ENCODE data around the gene FAM216B. TPM values are rescaled to one million over a fixed set of nuclear protein-coding genes. Genes with fewer than 3 reads are reported as not detected.
A peak's percentile ranks its signal among the peaks of the same experiment; 100 is the strongest.

Gene FAM216B
- total RNA-seq, 2 experiments from 2014 or later = not detected

DNA sequence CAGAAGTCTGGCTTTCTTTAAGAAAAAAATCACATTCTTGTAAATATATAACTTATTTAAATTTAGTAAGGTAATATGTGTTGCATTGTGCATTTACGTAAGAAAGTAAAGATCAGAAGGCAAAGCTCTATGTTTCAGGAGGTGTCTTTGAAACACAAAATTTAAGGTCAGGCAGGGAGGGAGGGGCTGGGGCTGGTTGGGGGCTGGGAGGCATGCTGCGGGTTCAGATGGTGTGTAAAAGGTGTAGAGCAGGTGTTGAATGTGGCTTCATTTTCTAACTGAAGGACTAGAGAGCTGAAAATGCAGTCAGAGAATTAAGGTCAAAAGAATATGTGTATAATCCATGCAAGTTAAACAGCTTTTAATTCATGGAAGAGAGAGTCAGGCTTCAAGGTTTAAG is 14.3 kb downstream of the FAM216B start:
- Mint-ChIP-seq H3K36me3 (ENCODE audit: low read depth) (no peaks in the 10 kb centered on the region), H3K4me3 (no peak overlapping the region), H3K27me3 (peaks cover 40% of the 10 kb centered on the region), H3K27ac (no peak overlapping the region), H3K9me3 (no peaks in the 10 kb centered on the region), H3K4me1 (no peaks in the 10 kb centered on the region)
- CTCF ChIA-PET = no interaction called here
- POLR2A ChIA-PET = no interaction called here
- no peak for DNase-seq

DNA sequence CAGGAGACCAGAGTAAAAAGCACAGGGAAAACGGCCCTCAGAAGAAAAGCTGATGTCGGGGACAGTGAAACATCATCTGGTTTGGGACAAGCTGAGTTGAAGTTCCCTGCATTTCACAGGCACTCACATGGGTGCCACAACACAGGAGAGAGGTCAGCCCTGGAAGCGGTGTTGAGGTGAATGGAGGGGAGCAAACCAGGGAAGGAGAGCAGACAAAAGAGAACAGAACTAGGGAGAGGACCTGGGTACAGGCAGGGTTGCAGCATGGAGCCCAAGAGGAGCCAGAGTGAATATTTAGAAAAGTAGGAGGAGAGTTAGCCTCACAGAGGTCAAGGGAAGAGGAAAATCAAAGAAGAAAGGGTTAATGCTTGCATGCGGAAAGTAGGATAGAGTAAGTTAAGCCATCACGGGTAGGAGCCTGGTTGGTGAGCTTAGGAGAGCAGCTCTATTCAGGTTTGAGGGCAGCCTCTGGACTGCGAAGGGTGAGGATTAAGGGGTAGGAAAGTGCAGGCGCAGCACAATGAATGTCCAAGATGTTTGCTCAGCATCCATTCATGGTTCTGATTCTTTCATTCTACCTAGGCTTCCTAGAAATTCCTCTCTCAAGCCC is 15.5 kb downstream of the FAM216B start:
- ChIA-PET POLR2A (no interaction called here), CTCF (no interaction called here)
- Mint-ChIP-seq H3K36me3 (ENCODE audit: low read depth) (no peaks in the 10 kb centered on the region), H3K9me3 (no peaks in the 10 kb centered on the region), H3K27me3 (peaks cover 44% of the 10 kb centered on the region), H3K4me1 (no peaks in the 10 kb centered on the region), H3K27ac (no peak overlapping the region), H3K4me3 (no peak overlapping the region)
- no peak for DNase-seq

DNA sequence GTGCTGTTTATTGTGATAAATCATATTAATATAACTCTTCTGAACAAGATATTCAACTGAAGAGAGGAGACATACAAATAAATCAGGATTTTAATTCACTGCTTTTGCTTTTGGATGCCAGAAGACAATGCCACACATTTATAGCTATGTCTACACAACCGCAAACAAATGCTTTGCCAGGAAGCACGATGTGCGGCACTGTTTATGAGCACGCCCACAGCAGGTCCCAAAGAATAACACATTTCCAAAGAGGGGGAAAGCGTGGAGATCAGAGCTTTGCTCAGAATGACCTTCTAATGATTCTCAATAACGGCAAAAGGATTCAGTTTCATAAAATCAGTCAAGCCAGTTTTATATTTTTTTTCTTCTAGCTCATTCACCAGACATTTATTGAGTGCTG is 16.7 kb downstream of the FAM216B start:
- Mint-ChIP-seq H3K4me3 (no peak overlapping the region), H3K4me1 (no peaks in the 10 kb centered on the region), H3K36me3 (ENCODE audit: low read depth) (no peaks in the 10 kb centered on the region), H3K27me3 (peaks cover 43% of the 10 kb centered on the region), H3K27ac (no peak overlapping the region), H3K9me3 (no peaks in the 10 kb centered on the region)
- DNase-seq = no peak
- ChIA-PET CTCF (no interaction called here), POLR2A (no interaction called here)

DNA sequence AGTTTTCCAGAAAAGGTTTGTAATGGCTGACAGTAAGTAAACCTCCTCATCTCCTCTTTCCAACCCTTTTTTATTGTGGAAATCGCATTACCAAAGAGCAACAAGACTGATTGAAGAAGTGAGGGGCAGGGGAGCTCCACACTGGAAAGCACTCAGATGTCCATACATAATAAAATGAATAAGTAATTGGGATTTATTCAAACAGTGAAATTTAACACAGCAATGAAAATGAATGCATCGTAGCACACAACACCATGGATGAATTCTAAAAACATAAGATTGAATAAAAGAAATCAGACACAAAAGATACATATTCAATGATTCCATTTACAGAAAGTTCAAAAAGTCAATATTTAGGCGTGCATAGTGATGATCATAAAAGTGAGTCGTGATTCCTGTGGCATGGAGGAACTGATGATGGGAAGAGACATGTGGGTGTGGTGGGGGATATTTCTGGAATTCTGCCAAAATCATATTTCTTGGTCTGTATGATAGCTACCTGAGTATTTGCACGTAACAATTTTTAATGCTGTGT is 18.8 kb downstream of the FAM216B start:
- CTCF ChIA-PET = no interaction called here

DNA sequence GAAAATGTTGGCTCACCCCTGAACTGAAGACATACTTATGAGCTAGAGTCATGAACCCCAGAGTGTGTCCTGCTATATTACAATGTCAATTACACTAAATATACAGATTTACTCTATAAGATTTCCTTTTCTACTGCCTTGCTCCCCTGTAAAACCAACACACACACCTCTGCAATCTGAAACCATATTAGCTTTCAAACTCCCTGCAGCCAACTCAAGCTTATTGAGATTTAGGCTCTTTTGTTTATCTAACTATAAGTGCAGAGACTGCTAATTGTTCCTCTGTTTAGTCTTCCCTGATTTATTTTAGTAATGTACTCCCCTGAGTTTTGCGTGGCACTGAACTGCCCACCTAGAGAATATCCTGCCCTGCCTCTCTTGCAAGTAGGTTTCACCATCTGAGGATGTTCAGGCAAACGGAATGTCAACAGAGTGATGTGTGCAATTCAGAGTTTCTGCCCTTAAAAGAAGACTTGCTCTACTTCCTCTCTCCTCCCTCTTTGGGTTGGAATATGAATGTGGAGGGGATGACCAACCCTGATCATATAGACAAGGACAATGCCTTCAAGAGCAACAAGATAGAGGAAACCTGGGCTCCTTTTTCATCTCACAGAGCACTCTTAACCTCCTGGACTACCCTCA is 22.3 kb downstream of the FAM216B start:
- ChIA-PET POLR2A (no interaction called here), CTCF (no interaction called here)
- no peak for DNase-seq
- no peak overlapping the region for H3K27ac Mint-ChIP-seq
- H3K4me1 Mint-ChIP-seq = peaks cover 5% of the 10 kb centered on the region
- H3K9me3 Mint-ChIP-seq = no peaks in the 10 kb centered on the region
- peaks cover 20% of the 10 kb centered on the region for H3K27me3 Mint-ChIP-seq
- H3K4me3 Mint-ChIP-seq = no peak overlapping the region
- no peaks in the 10 kb centered on the region for H3K36me3 Mint-ChIP-seq (ENCODE audit: low read depth)

More for the DNA sequence above, 18.8 kb downstream of the FAM216B start:
- no peak overlapping the region for H3K4me3 Mint-ChIP-seq
- H3K36me3 Mint-ChIP-seq (ENCODE audit: low read depth) = no peaks in the 10 kb centered on the region
- H3K9me3 Mint-ChIP-seq = no peaks in the 10 kb centered on the region
- no peak overlapping the region for H3K27ac Mint-ChIP-seq
- peaks cover 38% of the 10 kb centered on the region for H3K27me3 Mint-ChIP-seq
- no peaks in the 10 kb centered on the region for H3K4me1 Mint-ChIP-seq
- DNase-seq = no peak
- POLR2A ChIA-PET = no interaction called here

DNA sequence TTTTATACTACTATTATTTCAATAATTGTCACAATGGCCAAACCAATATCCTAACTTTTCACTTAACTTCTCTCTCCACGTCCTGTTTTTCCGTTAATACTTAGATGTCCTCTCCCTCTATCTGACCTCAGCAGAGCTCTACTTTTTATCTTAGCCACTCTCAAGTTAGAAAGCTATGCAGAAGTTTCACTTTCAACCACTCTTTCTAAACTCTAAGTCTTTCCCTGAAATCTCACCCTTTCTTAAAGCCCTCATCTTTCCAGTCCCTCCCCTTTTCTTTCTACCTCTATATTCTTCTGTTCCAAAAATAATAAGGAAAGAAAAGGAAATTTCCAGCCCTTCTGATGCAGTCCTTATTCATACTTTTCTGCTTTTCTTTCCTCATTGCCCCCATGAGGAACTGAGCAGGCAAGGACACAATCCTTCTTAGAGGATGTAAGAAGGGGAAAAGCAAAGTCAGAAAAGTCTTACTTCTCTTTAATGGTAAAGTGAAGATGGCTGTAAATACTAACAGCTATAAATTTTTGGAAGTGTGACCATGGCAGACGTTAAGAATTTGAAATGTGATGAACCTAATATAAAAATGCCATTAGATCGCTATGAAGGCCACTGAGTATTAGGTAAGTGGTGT is 23.0 kb downstream of the FAM216B start:
- Mint-ChIP-seq H3K4me1 (peaks cover 6% of the 10 kb centered on the region), H3K27ac (no peak overlapping the region), H3K27me3 (peaks cover 22% of the 10 kb centered on the region), H3K9me3 (no peaks in the 10 kb centered on the region), H3K4me3 (no peak overlapping the region), H3K36me3 (ENCODE audit: low read depth) (no peaks in the 10 kb centered on the region)
- no peak for DNase-seq
- POLR2A ChIA-PET = interaction anchor here (1.3 kb wide), 1 partner anchor 204 kb away, joined by 3 read pairs; no protein-coding TSS in a partner anchor
- CTCF ChIA-PET = no interaction called here

DNA sequence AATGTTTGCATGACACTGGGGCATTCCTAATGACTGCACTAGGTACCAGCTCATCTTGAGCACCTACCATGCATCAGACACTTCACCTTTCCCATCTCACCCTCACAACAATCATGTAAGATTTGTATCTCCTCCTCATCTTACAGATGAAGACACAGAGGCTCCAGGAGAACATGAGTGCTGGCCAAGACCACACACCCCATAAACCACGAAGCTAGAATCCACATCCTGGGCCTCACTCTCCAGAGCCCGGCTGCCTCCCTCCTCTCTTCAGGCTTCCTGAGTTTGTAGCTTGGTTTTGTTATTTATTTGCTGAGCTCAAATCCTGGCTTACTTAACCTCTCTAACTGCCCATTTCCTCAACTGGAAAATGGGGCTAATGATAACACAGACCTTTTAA is 25.9 kb downstream of the FAM216B start:
- ChIA-PET CTCF (no interaction called here), POLR2A (no interaction called here)
- DNase-seq = peak; percentile 22
- no peak overlapping the region for H3K4me3 Mint-ChIP-seq
- no peaks in the 10 kb centered on the region for H3K36me3 Mint-ChIP-seq (ENCODE audit: low read depth)
- peaks cover 11% of the 10 kb centered on the region for H3K4me1 Mint-ChIP-seq
- no peaks in the 10 kb centered on the region for H3K9me3 Mint-ChIP-seq
- H3K27me3 Mint-ChIP-seq = peaks cover 16% of the 10 kb centered on the region
- H3K27ac Mint-ChIP-seq = no peak overlapping the region

DNA sequence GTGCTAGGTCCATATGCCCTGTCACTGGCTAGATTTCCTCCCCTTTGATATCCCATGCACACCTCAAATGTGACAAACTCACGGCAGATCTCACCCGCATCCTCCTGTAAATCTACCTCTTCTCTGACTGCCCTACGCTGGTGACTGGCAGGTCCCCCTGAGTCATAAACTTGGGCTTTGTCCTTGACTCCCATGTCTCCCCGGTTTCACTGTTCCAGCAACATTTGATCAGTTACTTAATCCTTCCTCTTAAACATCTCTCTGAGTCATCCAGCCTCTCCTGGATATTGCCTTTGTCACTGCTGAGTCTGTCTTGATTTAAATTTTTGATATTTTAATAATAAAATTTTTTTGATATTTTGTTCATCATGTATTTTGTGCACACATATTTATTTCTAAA is 26.5 kb downstream of the FAM216B start:
- Mint-ChIP-seq H3K27me3 (peaks cover 16% of the 10 kb centered on the region), H3K9me3 (no peaks in the 10 kb centered on the region), H3K4me1 (peaks cover 11% of the 10 kb centered on the region), H3K4me3 (no peak overlapping the region), H3K27ac (no peak overlapping the region), H3K36me3 (ENCODE audit: low read depth) (no peaks in the 10 kb centered on the region)
- DNase-seq = no peak
- ChIA-PET POLR2A (no interaction called here), CTCF (no interaction called here)

DNA sequence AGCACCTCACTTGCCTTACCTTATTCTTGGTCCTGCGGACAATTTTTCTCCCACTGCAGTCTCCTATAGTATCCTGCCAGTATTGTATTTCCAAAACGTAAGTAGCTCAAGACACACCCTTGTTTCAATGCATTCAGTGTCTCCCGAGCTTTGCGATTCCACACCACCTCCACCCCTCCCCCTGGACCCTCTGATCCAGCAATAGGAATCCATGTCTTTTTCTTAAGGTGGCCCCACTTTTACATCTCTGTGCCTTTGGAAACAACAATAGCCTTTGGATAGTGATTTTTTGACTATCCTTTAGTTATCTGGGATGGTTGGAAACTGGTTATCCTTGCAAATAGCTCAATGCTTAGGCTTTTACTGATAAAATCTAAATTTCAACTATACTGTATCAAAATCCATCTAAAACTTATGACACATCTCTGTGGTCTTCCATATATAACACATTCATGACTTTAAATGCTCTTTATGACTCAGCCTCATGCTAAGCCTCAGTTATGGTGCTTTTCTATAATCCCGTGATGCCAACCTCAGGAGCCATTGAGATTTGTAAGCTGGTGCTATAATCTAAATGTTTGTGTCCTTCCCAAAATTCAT is 27.1 kb downstream of the FAM216B start:
- DNase-seq = no peak
- Mint-ChIP-seq H3K4me3 (no peak overlapping the region), H3K36me3 (ENCODE audit: low read depth) (no peaks in the 10 kb centered on the region), H3K27me3 (peaks cover 16% of the 10 kb centered on the region), H3K4me1 (peaks cover 11% of the 10 kb centered on the region), H3K27ac (no peak overlapping the region), H3K9me3 (no peaks in the 10 kb centered on the region)
- ChIA-PET POLR2A (no interaction called here), CTCF (no interaction called here)

DNA sequence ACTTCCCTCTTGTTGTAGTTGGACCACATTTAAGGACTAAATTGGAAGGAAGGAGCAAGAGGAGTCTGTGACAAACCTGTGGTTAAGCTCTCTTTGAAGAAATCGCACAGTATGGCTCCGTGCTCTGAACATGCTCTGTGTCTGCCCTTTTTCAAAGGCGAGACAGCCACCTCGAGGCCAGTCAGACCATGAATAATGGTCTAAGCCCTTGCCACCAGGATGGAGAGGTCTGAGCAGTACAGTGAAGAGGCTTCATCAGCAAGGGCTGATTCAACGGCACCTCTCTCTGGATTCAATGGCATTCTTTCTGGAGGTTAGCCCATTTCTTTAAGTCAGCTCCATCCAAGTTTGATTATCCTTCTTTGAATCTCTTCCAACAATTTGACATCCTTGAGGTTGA is 30.9 kb downstream of the FAM216B start:
- H3K4me1 Mint-ChIP-seq = peaks cover 11% of the 10 kb centered on the region
- ChIA-PET POLR2A (no interaction called here), CTCF (no interaction called here)
- no peak overlapping the region for H3K27ac Mint-ChIP-seq
- no peaks in the 10 kb centered on the region for H3K9me3 Mint-ChIP-seq
- H3K36me3 Mint-ChIP-seq (ENCODE audit: low read depth) = no peaks in the 10 kb centered on the region
- DNase-seq = no peak
- H3K4me3 Mint-ChIP-seq = no peak overlapping the region
- peaks cover 28% of the 10 kb centered on the region for H3K27me3 Mint-ChIP-seq

DNA sequence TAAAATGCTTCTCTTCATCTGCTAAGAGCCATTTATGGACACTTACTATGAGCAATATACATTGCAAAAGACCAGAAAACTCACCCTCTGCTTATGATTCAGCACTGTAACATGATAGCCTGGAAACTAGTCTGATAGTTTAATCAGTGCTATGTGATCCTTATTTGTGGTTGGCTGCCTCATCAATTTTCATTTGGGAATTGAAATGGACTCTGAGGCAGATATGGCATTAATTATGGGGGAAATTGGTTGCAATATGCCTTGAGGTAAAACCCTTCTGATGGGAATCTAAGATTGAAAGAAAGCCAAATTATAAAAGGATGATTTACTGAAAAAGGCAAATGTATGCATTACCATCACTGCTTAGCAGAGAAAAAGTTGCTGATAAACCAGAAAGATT is 33.5 kb downstream of the FAM216B start:
- POLR2A ChIA-PET = no interaction called here
- CTCF ChIA-PET = no interaction called here
- Mint-ChIP-seq H3K27me3 (peaks cover 31% of the 10 kb centered on the region), H3K4me3 (no peak overlapping the region), H3K27ac (no peak overlapping the region), H3K9me3 (peaks cover 2% of the 10 kb centered on the region), H3K36me3 (ENCODE audit: low read depth) (no peaks in the 10 kb centered on the region), H3K4me1 (peaks cover 5% of the 10 kb centered on the region)
- no peak for DNase-seq

DNA sequence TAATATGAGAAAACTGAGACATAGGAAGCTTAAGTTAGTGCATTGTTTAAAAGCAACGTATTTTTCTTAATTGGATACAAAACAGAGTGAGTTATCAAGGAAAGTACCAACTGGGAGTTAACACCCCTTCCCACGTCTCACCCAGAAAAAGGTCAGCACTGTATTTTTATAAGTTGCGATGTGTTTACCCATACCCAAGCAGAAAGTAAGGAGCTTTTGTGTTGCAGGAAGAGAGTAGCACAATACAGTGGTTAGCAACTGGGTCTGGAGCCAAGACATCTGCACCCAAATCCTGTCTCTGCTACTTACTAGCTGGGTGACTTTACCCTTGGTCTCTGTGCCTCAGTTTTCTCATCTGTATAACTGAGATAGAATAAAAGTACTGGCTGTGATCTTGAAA is 34.3 kb downstream of the FAM216B start:
- ChIA-PET POLR2A (no interaction called here), CTCF (no interaction called here)
- no peaks in the 10 kb centered on the region for H3K36me3 Mint-ChIP-seq (ENCODE audit: low read depth)
- peaks cover 29% of the 10 kb centered on the region for H3K27me3 Mint-ChIP-seq
- H3K27ac Mint-ChIP-seq = no peak overlapping the region
- DNase-seq = no peak
- no peak overlapping the region for H3K4me3 Mint-ChIP-seq
- peaks cover 2% of the 10 kb centered on the region for H3K9me3 Mint-ChIP-seq
- H3K4me1 Mint-ChIP-seq = peaks cover 5% of the 10 kb centered on the region

DNA sequence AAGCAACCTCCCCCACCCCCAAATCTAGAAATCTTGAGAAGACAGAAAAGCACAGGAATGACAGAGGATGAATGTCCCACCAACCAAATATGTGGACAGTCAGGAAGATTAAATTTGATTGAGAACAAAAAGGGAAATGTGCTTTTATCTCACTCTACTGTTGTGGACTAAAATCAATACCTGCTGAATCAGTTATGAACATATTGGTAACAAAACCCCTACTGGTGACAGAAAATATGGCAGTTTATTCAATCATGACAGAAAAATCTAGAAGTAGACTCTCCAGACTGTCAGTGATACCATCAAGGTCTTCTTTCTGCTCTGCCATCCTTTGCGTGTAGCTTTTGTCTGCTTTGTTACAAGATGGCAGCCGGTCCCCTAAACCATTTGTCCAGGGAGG is 35.2 kb downstream of the FAM216B start:
- CTCF ChIA-PET = no interaction called here
- H3K9me3 Mint-ChIP-seq = peaks cover 2% of the 10 kb centered on the region
- POLR2A ChIA-PET = no interaction called here

More for the DNA sequence above, 35.2 kb downstream of the FAM216B start:
- no peak for DNase-seq
- no peak overlapping the region for H3K4me3 Mint-ChIP-seq
- peaks cover under 1% of the 10 kb centered on the region for H3K4me1 Mint-ChIP-seq
- H3K36me3 Mint-ChIP-seq (ENCODE audit: low read depth) = no peaks in the 10 kb centered on the region
- peaks cover 27% of the 10 kb centered on the region for H3K27me3 Mint-ChIP-seq
- no peak overlapping the region for H3K27ac Mint-ChIP-seq

Data from activated CD4-positive, alpha-beta memory T cell treated with anti-CD3 and anti-CD28 coated beads, Interleukin-2, amount 10 ng/mL, durations not matched to agents 7 days and 5 days (primary cell).